Activated CD8-positive, alpha-beta memory T cell treated with anti-CD3 and anti-CD28 coated beads for 4 hours (primary cell): ENCODE results near the gene CASP4.
"Not testable (repeated sequence)": the region's sequence is repeated elsewhere in the genome, so short reads cannot be mapped to it uniquely, and the experiment has no call there.

Source experiments
- DNase-seq, 2 donors: peaks; one replicate each; pipeline ENCODE4 v3.0.0-alpha.2; 2020; ENCODE audit warnings: low read depth in 2 of 2

Gene CASP4

GRCh38 chr11:104968355-104968855, at the start of gene CASP4:
Gene CASP4, minus strand, starts transcription at chr11:104968574. Its CDS starts 49 bp downstream, at chr11:104968525.
- DNase-seq, result no peak

GRCh38 chr11:105007463-105007862, 39.1 kb upstream of the CASP4 start:
- DNase-seq, result no peak

GRCh38 chr11:105005451-105005845, 37.1 kb upstream of the CASP4 start:
- no peak for DNase-seq

GRCh38 chr11:105004021-105004420, 35.6 kb upstream of the CASP4 start:
- DNase-seq, result no peak

- DNase-seq, result no peak
Observed at GRCh38 chr11:105003151-105003550, 34.8 kb upstream of the CASP4 start.

GRCh38 chr11:105000797-105001196, 32.4 kb upstream of the CASP4 start:
- DNase-seq, result peak; percentile 15 to 24

GRCh38 chr11:105000167-105000566, 31.8 kb upstream of the CASP4 start:
- no peak for DNase-seq

GRCh38 chr11:104999721-105000120, 31.3 kb upstream of the CASP4 start:
- DNase-seq, result no peak

- DNase-seq, result no peak
Observed at GRCh38 chr11:104997288-104997687, 28.9 kb upstream of the CASP4 start.

GRCh38 chr11:104995001-104995408, 26.6 kb upstream of the CASP4 start:
- no peak for DNase-seq

GRCh38 chr11:104992781-104993180, 24.4 kb upstream of the CASP4 start:
- no peak for DNase-seq

- DNase-seq, result no peak
Observed at GRCh38 chr11:104991994-104992393, 23.6 kb upstream of the CASP4 start.

GRCh38 chr11:104984808-104985207, 16.4 kb upstream of the CASP4 start:
- no peak for DNase-seq

GRCh38 chr11:104979839-104980238, 11.5 kb upstream of the CASP4 start:
- DNase-seq, result no peak

GRCh38 chr11:104973616-104974015, 5.2 kb upstream of the CASP4 start:
- no peak for DNase-seq

GRCh38 chr11:104972924-104973323, 4.5 kb upstream of the CASP4 start:
- not testable (repeated sequence) for DNase-seq

- DNase-seq, result no peak
Observed at GRCh38 chr11:104970756-104971155, 2.4 kb upstream of the CASP4 start.

- no peak for DNase-seq
Observed at GRCh38 chr11:104968856-104969776, 742 bp upstream of the CASP4 start.

GRCh38 chr11:104967534-104968354, 630 bp downstream of the CASP4 start:
- DNase-seq, result no peak

- DNase-seq, result no peak
Observed at GRCh38 chr11:104965735-104966134, 2.6 kb downstream of the CASP4 start.

GRCh38 chr11:104964247-104964646, 4.1 kb downstream of the CASP4 start:
- DNase-seq, result no peak

- DNase-seq, result no peak
Observed at GRCh38 chr11:104962852-104963251, 5.5 kb downstream of the CASP4 start.
